Measurements from ENCODE around the gene DUOXA1.
"Not testable (repeated sequence)": the region's sequence is repeated elsewhere in the genome, so short reads cannot be mapped to it uniquely, and the experiment has no call there.

Gene DUOXA1

GRCh38 chr15:45091161-45091560 lies 38.5 kb downstream of the DUOXA1 start:
- H3K9ac ChIP-seq (ENCODE audit: insufficient read length), result no peak overlapping the region
- no peak overlapping the region for H3K27ac ChIP-seq
- TF ChIP-seq FOXP2 (optimal IDR thresholded peaks at IDR 0.05; ENCODE audit: control extremely low read depth, extremely low read length, insufficient read depth), result no peak
- no peak for TF ChIP-seq EZH2 (IDR thresholded peaks at IDR 0.05)
- no peak for TF ChIP-seq POLR2AphosphoS5 (IDR thresholded peaks at IDR 0.05; ENCODE audit: borderline replicate concordance, low read depth, low read length)
- no peaks in the 10 kb centered on the region for H3K36me3 ChIP-seq (ENCODE audit: insufficient read depth, low read length)
- DNase-seq (ENCODE audit: low read depth, low spot score), result no peak
- H3K4me3 ChIP-seq, result no peak overlapping the region
- H3K9me3 ChIP-seq (ENCODE audit: low read depth, low read length), result no peaks in the 10 kb centered on the region

- DNase-seq (ENCODE audit: low read depth, low spot score), result no peak
- Histone ChIP-seq H3K27ac (no peak overlapping the region), H3K36me3 (ENCODE audit: insufficient read depth, low read length) (no peaks in the 10 kb centered on the region), H3K9ac (ENCODE audit: insufficient read length) (no peak overlapping the region), H3K9me3 (ENCODE audit: low read depth, low read length) (no peaks in the 10 kb centered on the region), H3K4me3 (no peak overlapping the region)
- TF ChIP-seq EZH2 (IDR thresholded peaks at IDR 0.05), result no peak
- no peak for TF ChIP-seq FOXP2 (optimal IDR thresholded peaks at IDR 0.05; ENCODE audit: control extremely low read depth, extremely low read length, insufficient read depth)
- TF ChIP-seq POLR2AphosphoS5 (IDR thresholded peaks at IDR 0.05; ENCODE audit: borderline replicate concordance, low read depth, low read length), result no peak
Observed at GRCh38 chr15:45089712-45090373, 39.8 kb downstream of the DUOXA1 start.

- H3K36me3 ChIP-seq (ENCODE audit: insufficient read depth, low read length), result no peaks in the 10 kb centered on the region
- H3K27ac ChIP-seq, result no peak overlapping the region
- H3K9me3 ChIP-seq (ENCODE audit: low read depth, low read length), result no peaks in the 10 kb centered on the region
- TF ChIP-seq FOXP2 (optimal IDR thresholded peaks at IDR 0.05; ENCODE audit: control extremely low read depth, extremely low read length, insufficient read depth) (no peak), POLR2AphosphoS5 (IDR thresholded peaks at IDR 0.05; ENCODE audit: borderline replicate concordance, low read depth, low read length) (no peak), EZH2 (IDR thresholded peaks at IDR 0.05) (no peak)
- H3K9ac ChIP-seq (ENCODE audit: insufficient read length), result no peak overlapping the region
- no peak overlapping the region for H3K4me3 ChIP-seq
- no peak for DNase-seq (ENCODE audit: low read depth, low spot score)
Observed at GRCh38 chr15:45088801-45089711, 40.6 kb downstream of the DUOXA1 start.

- no peak overlapping the region for H3K4me3 ChIP-seq
- no peak overlapping the region for H3K9ac ChIP-seq (ENCODE audit: insufficient read length)
- TF ChIP-seq POLR2AphosphoS5 (IDR thresholded peaks at IDR 0.05; ENCODE audit: borderline replicate concordance, low read depth, low read length) (no peak), FOXP2 (optimal IDR thresholded peaks at IDR 0.05; ENCODE audit: control extremely low read depth, extremely low read length, insufficient read depth) (no peak), EZH2 (IDR thresholded peaks at IDR 0.05) (no peak)
- no peaks in the 10 kb centered on the region for H3K36me3 ChIP-seq (ENCODE audit: insufficient read depth, low read length)
- H3K27ac ChIP-seq, result no peak overlapping the region
- H3K9me3 ChIP-seq (ENCODE audit: low read depth, low read length), result no peaks in the 10 kb centered on the region
- no peak for DNase-seq (ENCODE audit: low read depth, low spot score)
Observed at GRCh38 chr15:45087513-45087912, 42.2 kb downstream of the DUOXA1 start.

- Histone ChIP-seq H3K27ac (no peak overlapping the region), H3K9me3 (ENCODE audit: low read depth, low read length) (no peaks in the 10 kb centered on the region), H3K9ac (ENCODE audit: insufficient read length) (no peak overlapping the region), H3K4me3 (no peak overlapping the region), H3K36me3 (ENCODE audit: insufficient read depth, low read length) (no peaks in the 10 kb centered on the region)
- DNase-seq (ENCODE audit: low read depth, low spot score), result no peak
- TF ChIP-seq FOXP2 (optimal IDR thresholded peaks at IDR 0.05; ENCODE audit: control extremely low read depth, extremely low read length, insufficient read depth) (no peak), EZH2 (IDR thresholded peaks at IDR 0.05) (no peak), POLR2AphosphoS5 (IDR thresholded peaks at IDR 0.05; ENCODE audit: borderline replicate concordance, low read depth, low read length) (no peak)
Observed at GRCh38 chr15:45084163-45084562, 45.5 kb downstream of the DUOXA1 start.

- Histone ChIP-seq H3K27ac (no peak overlapping the region), H3K4me3 (no peak overlapping the region), H3K36me3 (ENCODE audit: insufficient read depth, low read length) (no peaks in the 10 kb centered on the region), H3K9me3 (ENCODE audit: low read depth, low read length) (no peaks in the 10 kb centered on the region), H3K9ac (ENCODE audit: insufficient read length) (no peak overlapping the region)
- no peak for DNase-seq (ENCODE audit: low read depth, low spot score)
- TF ChIP-seq POLR2AphosphoS5 (IDR thresholded peaks at IDR 0.05; ENCODE audit: borderline replicate concordance, low read depth, low read length) (no peak), FOXP2 (optimal IDR thresholded peaks at IDR 0.05; ENCODE audit: control extremely low read depth, extremely low read length, insufficient read depth) (no peak), EZH2 (IDR thresholded peaks at IDR 0.05) (no peak)
Observed at GRCh38 chr15:45083223-45083622, 46.5 kb downstream of the DUOXA1 start.

- H3K4me3 ChIP-seq; DNase-seq (ENCODE audit: low read depth, low spot score); H3K9me3 ChIP-seq (ENCODE audit: low read depth, low read length); H3K36me3 ChIP-seq (ENCODE audit: insufficient read depth, low read length); H3K27ac ChIP-seq; H3K9ac ChIP-seq (ENCODE audit: insufficient read length): not testable (repeated sequence)
Observed at GRCh38 chr15:45082412-45082811, 47.3 kb downstream of the DUOXA1 start.

- H3K4me3 ChIP-seq; H3K9me3 ChIP-seq (ENCODE audit: low read depth, low read length); H3K36me3 ChIP-seq (ENCODE audit: insufficient read depth, low read length); H3K9ac ChIP-seq (ENCODE audit: insufficient read length); H3K27ac ChIP-seq; DNase-seq (ENCODE audit: low read depth, low spot score): not testable (repeated sequence)
Observed at GRCh38 chr15:45080593-45080992, 49.1 kb downstream of the DUOXA1 start.

GRCh38 chr15:45079628-45080246 lies 49.9 kb downstream of the DUOXA1 start:
- not testable (repeated sequence) for DNase-seq (ENCODE audit: low read depth, low spot score); H3K9me3 ChIP-seq (ENCODE audit: low read depth, low read length); H3K27ac ChIP-seq; H3K4me3 ChIP-seq; H3K36me3 ChIP-seq (ENCODE audit: insufficient read depth, low read length); H3K9ac ChIP-seq (ENCODE audit: insufficient read length)

GRCh38 chr15:45079201-45079600 lies 50.5 kb downstream of the DUOXA1 start:
- not testable (repeated sequence) for H3K9ac ChIP-seq (ENCODE audit: insufficient read length)

GRCh38 chr15:45077391-45077790 lies 52.3 kb downstream of the DUOXA1 start:
- H3K36me3 ChIP-seq (ENCODE audit: insufficient read depth, low read length); DNase-seq (ENCODE audit: low read depth, low spot score); H3K9me3 ChIP-seq (ENCODE audit: low read depth, low read length); H3K9ac ChIP-seq (ENCODE audit: insufficient read length); H3K4me3 ChIP-seq; H3K27ac ChIP-seq: not testable (repeated sequence)

More at GRCh38 chr15:45079201-45079600, 50.5 kb downstream of the DUOXA1 start:
- DNase-seq (ENCODE audit: low read depth, low spot score); H3K9me3 ChIP-seq (ENCODE audit: low read depth, low read length); H3K4me3 ChIP-seq; H3K27ac ChIP-seq; H3K36me3 ChIP-seq (ENCODE audit: insufficient read depth, low read length): not testable (repeated sequence)
